Urothelium cell line (cell line): Measurements from ENCODE around the gene MCC.
A peak's percentile ranks its signal among the peaks of the same experiment; 100 is the strongest.

ENCODE experiments used
- DNase-seq: peaks from one replicate; pipeline ENCODE4 v3.0.0; 2011; ENCODE audit warnings: low spot score, mixed read lengths
- FAIRE-seq: peaks from 2 replicates; lab custom pipeline; 2011; peaks lifted over from hg19 to GRCh38; lab: Jason Lieb, UNC

MCC gene

GRCh38 chr5:113230711-113231652, 257.3 kb downstream of the MCC start:
- FAIRE-seq (no peak), DNase-seq (no peak)

DNA sequence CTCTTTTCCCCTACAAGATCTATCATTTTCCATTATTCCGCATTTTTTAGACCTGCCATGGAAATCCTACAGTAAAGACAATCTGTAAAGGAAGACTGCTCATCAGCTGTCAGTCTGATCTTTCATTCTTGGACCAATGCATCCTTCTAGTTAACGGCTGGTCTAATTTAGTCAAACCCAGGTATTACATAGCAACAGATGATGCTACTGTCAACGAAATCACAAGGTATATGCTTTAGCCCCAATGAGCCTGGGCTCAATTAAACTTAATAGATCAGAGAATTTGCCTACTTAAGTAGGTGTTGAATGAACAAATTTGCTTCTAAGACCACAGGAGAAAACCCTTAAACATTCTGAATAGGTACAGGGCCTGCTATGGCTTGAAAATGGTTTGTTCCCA, 260.5 kb downstream of the MCC start:
- FAIRE-seq (no peak), DNase-seq (no peak)

DNA sequence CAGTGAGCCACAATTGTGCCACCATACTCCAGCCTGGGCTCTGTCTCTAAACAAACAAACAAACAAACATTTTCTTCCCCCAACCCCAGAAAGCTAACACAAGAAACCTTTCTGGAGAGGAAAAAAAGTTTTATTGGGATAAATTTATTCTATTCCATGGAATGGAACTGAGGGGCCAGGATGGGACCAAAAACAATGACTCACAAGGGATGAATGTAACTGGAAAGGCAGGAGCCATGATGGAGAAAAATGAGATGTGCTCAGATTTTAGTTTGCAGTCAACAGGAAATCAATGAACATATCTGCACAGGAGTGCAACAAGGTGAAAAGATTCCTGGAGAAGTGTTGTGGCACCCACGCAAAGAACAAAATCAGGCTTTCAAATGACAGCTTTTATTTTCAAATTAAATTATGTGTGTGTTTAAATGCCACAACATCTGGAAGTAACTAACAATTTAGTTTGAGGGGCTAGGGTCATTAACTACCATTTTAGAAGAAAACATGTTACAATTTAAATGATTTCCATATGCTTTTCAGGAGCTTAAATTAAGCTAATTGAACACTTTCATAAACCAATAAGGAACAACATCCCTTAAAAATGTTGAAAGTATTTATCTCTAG, 262.0 kb downstream of the MCC start:
- no peak for FAIRE-seq
- no peak for DNase-seq

- DNase-seq (no peak), FAIRE-seq (no peak)
Measured at GRCh38 chr5:113225259-113225658, 263.0 kb downstream of the MCC start.

DNA sequence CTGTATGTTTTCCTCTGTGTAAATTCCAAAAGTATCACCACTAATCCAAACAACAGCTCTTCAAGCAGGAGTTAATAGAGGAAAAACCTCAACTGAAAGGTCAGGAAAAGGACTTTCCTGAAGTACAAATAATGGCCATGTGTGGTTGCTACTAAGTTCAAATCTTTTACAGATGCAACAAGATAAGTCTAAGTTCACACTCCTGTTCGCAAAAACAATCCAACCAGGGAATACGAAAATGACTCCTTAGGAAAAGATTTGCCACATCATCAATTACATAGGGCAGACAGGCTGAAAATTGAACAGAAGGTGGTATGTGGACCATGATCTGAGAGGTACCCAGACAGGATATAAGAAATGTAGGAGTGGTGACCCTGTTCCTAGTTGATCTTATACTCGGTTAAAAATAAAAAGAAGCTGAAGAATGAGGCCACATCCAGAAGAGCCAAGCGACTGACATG, 263.6 kb downstream of the MCC start:
- DNase-seq (no peak), FAIRE-seq (no peak)

GRCh38 chr5:113223831-113224604, 264.2 kb downstream of the MCC start:
- no peak for DNase-seq
- FAIRE-seq, result no peak

DNA sequence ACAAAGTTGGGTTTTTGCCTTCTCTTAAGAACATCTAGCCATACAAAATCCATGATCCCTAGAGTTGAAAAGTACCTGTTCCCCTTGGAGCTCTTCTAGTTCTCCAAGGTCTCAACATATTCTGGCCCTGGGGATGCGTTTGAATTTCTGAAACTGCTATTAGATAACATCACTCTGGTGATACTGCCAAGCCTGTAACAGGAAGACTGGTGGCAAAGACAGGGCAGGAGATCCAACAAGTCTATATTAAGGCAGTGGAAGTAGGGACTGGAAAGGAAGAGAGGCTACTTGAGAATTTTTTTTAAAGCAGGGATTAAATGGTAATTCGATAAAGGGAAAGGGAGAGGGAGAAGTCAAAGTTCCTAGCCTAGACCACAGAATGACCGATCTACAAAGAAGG, 264.9 kb downstream of the MCC start:
- DNase-seq (no peak), FAIRE-seq (no peak)

DNA sequence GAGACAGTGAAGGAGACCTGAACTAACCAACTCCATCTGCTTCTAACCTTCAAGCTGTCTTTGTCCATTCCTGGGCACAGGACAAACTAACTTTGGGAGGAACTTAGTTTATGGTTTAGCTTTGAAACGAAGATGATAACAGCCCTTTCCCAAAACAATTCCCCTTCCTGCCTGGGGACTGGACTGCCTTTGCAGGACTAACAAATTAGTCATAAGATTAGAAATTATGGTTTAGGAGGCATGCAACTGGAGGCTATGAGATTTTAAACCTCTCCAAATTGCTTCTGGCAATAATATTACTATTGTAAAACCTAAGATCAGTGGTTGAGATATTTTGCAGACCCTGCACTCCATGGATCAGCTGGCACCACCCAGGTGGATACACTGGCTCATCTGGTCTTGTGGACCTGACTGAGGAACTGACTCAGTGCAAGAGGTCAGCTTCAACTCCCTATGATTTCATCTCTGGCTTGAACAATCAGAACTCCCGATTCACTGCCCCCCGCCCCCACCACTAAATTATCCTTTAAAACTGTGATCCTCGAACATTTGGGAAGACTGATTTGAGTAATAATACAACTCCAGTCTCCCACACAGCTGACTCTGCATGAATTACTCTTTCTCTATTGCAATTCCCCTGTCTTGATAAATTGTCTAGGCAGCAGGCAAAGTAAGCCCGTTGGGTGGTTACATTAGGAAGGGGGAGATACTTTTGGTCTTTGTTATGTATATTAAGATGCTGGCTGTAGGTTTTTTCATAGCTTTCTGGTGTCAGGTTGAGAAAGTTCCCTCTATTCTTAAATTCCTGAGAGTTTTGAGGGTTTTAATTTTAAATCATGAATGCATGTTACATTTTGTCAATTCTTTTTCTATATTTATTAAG, 266.7 kb downstream of the MCC start:
- FAIRE-seq, result no peak
- no peak for DNase-seq

DNA sequence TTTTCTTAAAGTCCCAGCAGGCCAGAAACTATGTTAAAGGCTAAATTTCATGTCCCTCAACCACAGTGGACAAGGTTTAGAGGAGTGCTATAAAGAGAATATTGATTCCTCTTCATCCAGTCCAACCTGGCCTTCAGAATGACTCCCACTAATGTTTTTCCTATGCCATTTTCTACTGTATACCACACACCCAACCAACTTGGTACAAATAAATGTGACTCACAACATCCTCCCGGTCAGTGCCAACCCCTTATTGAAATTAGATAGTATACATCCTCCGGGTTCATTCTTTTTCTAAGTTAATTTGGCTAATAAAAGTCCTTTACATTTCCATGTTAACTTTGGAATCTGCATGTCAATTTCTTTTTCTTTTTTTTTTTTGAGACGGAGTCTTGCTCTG, 268.6 kb downstream of the MCC start:
- no peak for DNase-seq
- no peak for FAIRE-seq

- FAIRE-seq (no peak), DNase-seq (no peak)
Measured at GRCh38 chr5:113218906-113219517, 269.2 kb downstream of the MCC start.

- FAIRE-seq, result no peak
- no peak for DNase-seq
Measured at GRCh38 chr5:113218200-113218599, 270.1 kb downstream of the MCC start.

DNA sequence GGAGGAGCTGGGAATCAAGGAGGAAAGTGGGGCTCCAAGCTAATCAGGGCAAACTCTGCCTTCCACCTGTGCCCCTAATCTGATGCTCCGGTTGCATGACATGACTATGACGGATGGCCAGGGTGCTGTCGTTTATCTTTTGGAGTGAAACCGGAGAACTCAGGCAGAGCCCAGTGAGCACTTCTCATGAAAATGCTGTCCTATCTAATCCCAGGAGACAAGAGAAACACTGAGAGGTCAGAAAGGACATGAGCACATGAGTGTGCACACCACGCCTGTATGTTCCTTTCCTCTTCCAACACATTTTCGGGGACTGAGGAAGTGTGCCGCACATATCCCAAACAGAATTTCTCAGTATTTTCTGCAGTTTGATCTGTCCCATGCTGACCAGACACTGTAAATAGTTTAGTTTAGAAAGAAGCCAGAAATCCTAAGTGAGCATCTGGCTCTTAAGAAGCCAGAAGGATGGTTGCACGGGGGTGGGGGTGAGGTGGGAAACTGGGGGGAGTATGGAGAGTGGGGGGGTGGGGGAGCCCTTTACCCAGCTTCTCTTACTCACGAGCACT, 270.6 kb downstream of the MCC start:
- no peak for DNase-seq
- FAIRE-seq, result no peak

GRCh38 chr5:113216545-113216944, 271.7 kb downstream of the MCC start:
- FAIRE-seq (no peak), DNase-seq (no peak)

DNA sequence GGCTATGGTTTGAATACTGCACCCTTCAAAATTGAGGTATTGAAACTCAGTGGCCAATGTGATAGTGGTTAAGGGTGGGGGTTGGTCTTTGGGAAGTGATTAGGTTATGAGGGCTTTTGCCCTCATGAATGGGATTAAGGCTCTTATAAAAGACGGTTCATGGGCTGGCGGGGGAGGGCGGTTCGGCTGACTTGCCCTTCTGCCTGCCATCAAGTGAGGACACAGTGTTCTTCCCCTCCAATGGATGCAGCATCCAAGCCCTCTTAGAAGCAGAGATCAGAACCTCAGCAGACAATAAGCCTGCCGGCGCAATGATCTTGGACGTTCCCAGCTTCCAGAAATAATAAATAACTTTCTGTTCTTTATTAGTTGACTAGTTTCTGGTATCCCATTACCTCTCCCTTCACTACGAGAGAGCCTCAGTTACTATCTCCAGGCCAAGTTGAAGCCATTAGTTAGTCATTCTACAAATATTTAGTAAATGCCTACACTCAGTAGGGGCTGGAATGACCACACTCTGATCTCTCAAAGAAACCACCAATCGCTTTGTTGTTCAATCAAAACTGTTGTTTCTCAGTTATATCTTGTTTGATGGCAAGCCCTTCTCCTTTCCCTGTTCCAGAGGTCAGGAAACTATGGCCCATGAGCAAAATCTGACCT, 272.7 kb downstream of the MCC start:
- peak; percentile 40 for DNase-seq
- no peak for FAIRE-seq

- DNase-seq (no peak), FAIRE-seq (no peak)
Measured at GRCh38 chr5:113214606-113215323, 273.5 kb downstream of the MCC start.

GRCh38 chr5:113213551-113214425, 274.5 kb downstream of the MCC start:
- FAIRE-seq, result no peak
- no peak for DNase-seq

GRCh38 chr5:113212244-113212920, 275.9 kb downstream of the MCC start:
- DNase-seq (peak; percentile 67), FAIRE-seq (no peak)
